Inflammatory macrophage (primary cell): ENCODE results near the gene DUSP2.

Experiments
- DNase-seq, 2 donors: peaks; one replicate each; pipeline ENCODE4 v3.0.0-alpha.2; 2020 to 2022

Gene DUSP2

DNA sequence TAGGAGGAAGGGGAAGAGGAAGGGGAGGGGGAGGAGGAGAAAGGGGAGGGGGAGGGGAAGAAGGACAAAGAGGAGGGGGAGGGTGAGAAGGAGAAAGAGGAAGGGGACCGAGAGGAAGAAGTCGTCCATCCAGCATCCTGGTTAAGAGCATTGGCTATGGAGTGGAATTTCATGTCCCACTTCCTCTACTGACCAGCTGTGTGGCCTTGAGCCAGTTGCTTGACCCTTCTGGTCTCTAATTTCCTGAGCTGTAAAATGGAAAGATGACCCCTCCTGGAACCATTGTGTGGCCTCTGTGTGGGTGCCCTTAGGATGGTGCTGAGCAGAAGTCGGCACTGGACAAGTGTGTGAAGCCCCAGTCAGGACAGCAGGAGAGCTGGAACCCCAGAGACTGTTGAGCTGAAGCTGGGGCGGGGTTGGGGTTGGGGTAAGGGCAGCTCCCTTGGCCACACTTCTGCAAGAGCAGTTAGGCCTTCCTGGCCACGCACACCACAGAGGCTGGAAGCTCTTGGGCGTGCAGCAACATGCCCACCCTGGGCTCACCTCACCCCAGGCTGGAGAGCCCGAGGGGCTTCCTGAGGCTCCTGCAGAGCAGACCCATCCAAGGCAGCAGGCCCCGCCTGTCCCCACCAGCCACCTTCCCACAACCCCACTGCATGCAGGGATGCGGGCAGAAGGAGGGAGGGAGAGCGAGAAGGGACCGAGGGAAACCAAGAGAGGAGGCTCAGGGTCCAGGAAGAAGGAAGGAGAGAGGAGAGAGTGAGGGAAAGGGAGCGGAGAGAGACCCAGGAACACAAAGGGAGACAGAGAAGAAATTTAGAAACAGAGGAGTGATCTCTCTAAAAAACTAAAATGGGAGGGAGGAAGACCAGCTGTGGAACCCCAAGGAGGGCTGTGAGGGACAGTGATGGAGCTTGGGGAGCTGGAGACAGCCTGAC lies 45.1 kb downstream of the DUSP2 start:
- DNase-seq, result no peak

DNA sequence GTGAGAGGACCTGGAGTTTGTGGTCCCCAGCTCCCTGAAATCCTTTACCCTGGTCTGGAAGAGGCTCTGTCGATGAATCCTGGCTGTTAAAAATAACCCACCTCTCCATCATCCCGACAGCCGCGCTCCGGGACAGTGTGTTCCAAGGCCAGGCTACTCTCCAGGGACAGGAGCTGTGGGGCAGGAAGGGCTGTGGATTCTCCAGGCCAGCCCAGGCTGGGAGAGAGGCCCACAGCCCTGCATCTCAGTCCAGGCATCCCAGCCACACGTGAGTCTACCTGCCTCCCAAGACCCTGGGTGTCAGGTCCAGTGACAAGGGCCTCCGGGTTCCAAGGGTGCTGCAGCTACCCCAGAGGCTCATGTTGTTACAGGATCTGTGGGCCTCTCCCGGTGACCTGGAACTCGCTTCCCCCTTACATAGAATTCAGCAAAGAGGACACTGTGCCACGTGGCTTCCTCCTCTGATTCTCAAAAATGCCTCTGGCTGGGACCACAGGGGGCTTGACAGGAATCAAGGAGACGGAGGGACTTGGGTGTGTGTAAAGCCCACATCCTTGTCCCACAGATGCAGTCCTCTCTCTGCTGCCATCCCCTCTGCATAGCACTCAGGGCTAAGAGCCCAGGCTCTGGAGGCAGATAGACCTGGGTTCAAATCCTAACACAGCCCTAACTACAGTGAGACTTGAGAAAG lies 46.2 kb downstream of the DUSP2 start:
- DNase-seq, result no peak

DNA sequence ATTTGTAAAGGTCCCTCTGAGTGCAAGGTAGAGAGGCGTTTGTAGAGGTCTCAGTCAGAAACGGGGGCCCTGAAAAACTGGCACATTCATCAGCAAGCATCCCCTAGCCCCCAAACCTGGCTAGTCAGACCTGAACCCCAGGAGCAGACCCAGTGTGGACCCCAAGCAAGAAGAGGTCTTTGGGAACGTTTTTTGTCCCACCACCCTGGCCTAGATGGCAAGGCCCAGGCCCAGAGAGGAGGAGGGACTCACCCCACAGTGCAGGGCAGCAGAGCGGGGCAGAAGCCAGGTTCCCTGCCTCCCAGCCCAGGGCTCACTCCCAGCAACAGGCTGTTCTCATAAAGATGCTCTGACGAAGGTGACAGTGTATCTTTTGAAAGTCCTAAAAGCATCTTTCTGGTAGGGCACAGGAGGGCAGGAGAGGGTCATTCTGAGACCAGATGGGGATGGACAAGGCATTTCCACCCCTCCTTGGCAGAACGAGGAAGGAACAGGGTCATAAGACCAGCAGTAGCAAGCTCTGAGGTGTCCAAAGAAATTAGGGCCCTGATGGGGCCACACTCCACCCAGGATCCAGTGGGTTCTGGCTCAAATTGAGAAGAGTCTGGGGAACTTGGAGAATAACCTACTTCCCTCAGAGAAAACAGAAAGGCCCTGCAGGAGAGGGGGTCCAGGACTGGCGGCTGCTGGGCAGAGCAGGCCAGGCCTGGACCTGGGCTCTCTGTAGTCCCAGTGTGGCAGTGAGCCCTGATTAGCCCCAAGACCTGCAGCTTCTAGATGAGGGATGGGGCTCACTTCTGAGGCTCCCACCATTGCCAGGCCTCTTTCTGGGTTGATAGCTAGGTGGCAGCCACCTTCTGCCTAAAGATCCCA lies 47.1 kb downstream of the DUSP2 start:
- peak; percentile 36 to 52 for DNase-seq

GRCh38 chr2:96097441-96097840 lies 47.8 kb downstream of the DUSP2 start:
- DNase-seq, result no peak

GRCh38 chr2:96095116-96095636 lies 50.1 kb downstream of the DUSP2 start:
- DNase-seq, result no peak

GRCh38 chr2:96093528-96093927 lies 51.7 kb downstream of the DUSP2 start:
- no peak for DNase-seq
